HCT116 (cell line): Measurements from ENCODE around the gene OST4. TPM values are rescaled to one million over a fixed set of nuclear protein-coding genes. Genes with fewer than 3 reads are reported as not detected.
A peak's percentile ranks its signal among the peaks of the same experiment; 100 is the strongest.

ENCODE experiments used
- ATAC-seq: fragments of 200-7000 bp; cut with Tn5 transposase; 2 replicates; pipeline ENCODE4 v1.9.1; 2020; ENCODE audit warnings: mild to moderate bottlenecking, moderate library complexity
- BruUV-seq: library from RNA; stranded (reverse); fragments of 400-500 nt; replicated peaks from 2 replicates; lab custom pipeline; 2021; lab: Mats Ljungman, UMichigan
- CTCF ChIA-PET: fragments of 300-600 bp; sonication (Branson Sonifier 250); formaldehyde crosslinking; loops from one replicate; lab custom pipeline; 2021; ENCODE audit warnings: antibody characterized with exemption; lab: Charles Lee
- POLR2A ChIA-PET: fragments of 300-600, 350-600 bp; sonication (Branson Sonifier 250); formaldehyde crosslinking; loops from one replicate; lab custom pipeline; 2021; ENCODE audit warnings: antibody characterized with exemption; lab: Charles Lee
- RAD21 ChIA-PET, 2 experiments: fragments of 300-600 bp; sonication (Branson Sonifier 250); formaldehyde crosslinking; loops; one replicate each; lab custom pipeline; 2023; ENCODE audit warnings: low total read pairs in 2 of 2; ENCODE audit not compliant: uncharacterized antibody in 2 of 2, unreplicated experiment in 2 of 2, low non-redundant PET in 1 of 2; lab: Charles Lee
- DNase-seq: peaks from one replicate; pipeline ENCODE4 v3.0.0-alpha.2; 2010; ENCODE audit warnings: low read depth, low spot score
- H2AFZ ChIP-seq: fragments of 200-600 bp; shearing (Covaris generic), sonication (generic); 2 replicates; pipeline ENCODE4 v1.6.1; 2017; ENCODE audit warnings: low read depth, mixed run types, mixed read lengths, antibody characterized with exemption, low read length; ENCODE audit not compliant: poor library complexity, severe bottlenecking
- H3K27ac ChIP-seq: 2 replicates; pipeline ENCODE4 v1.5.1; 2012; ENCODE audit warnings: low read depth, low read length
- H3K27me3 ChIP-seq: fragments of 200-600 bp; sonication (generic); 2 replicates; pipeline ENCODE4 v1.6.1; 2016; ENCODE audit warnings: mixed run types, low read length, mixed read lengths; ENCODE audit not compliant: insufficient read depth
- H3K36me3 ChIP-seq, 2 experiments: fragments of 200-500 bp in 1 of 2; fragments of 200-600 bp in 1 of 2; sonication (Bioruptor generic) in 1 of 2; sonication (generic) in 1 of 2; 2 replicates each; pipeline versions ENCODE4 v1.5.1 to v1.6.1; 2014 to 2016; ENCODE audit warnings: low read length in 2 of 2, inconsistent platforms in 1 of 2, mixed read lengths in 1 of 2, mixed run types in 1 of 2; ENCODE audit not compliant: insufficient read depth in 2 of 2, control insufficient read depth in 1 of 2
- H3K4me1 ChIP-seq, 2 experiments: fragments of 200-600 bp in 1 of 2; sonication (generic) in 1 of 2; 2 replicates each; pipeline versions ENCODE4 v1.5.1 to v1.6.1; 2012 to 2017; ENCODE audit warnings: low read length in 2 of 2, inconsistent platforms in 1 of 2, mild to moderate bottlenecking in 1 of 2, mixed read lengths in 1 of 2, mixed run types in 1 of 2, moderate library complexity in 1 of 2; ENCODE audit not compliant: insufficient read depth in 2 of 2, control insufficient read depth in 1 of 2
- H3K4me2 ChIP-seq: fragments of 200-600 bp; sonication (generic); 2 replicates; pipeline ENCODE4 v1.6.1; 2017; ENCODE audit warnings: mixed run types, low read length, mixed read lengths
- H3K4me3 ChIP-seq, 2 experiments: fragments of 200-600 bp in 1 of 2; sonication (generic) in 1 of 2; replicated peaks in 1 of 2; 2 replicates each; pipeline ENCODE4 v1.5.1; 2011 to 2016; ENCODE audit warnings: low read length in 2 of 2, control low read depth in 1 of 2, low read depth in 1 of 2, mild to moderate bottlenecking in 1 of 2, mixed read lengths in 1 of 2, mixed run types in 1 of 2
- H3K79me2 ChIP-seq: fragments of 200-600 bp; sonication (generic); 2 replicates; pipeline ENCODE4 v1.6.1; 2017; ENCODE audit warnings: mild to moderate bottlenecking, mixed run types, low read length, moderate library complexity, mixed read lengths; ENCODE audit not compliant: insufficient read depth
- H3K9ac ChIP-seq: fragments of 200-600 bp; sonication (generic); 2 replicates; pipeline ENCODE4 v1.6.1; 2016; ENCODE audit warnings: low read length, mixed read lengths
- H3K9me2 ChIP-seq: fragments of 200-600 bp; sonication (generic), shearing (Covaris generic); 2 replicates; pipeline ENCODE4 v1.6.1; 2017; ENCODE audit warnings: mixed run types, mild to moderate bottlenecking, moderate library complexity; ENCODE audit not compliant: insufficient read depth
- H3K9me3 ChIP-seq, 2 experiments: fragments of 200-500 bp in 1 of 2; fragments of 200-600 bp in 1 of 2; sonication (Bioruptor generic) in 1 of 2; sonication (generic) in 1 of 2; 2 replicates each; pipeline ENCODE4 v1.6.1; 2014 to 2017; ENCODE audit warnings: low read length in 2 of 2, mixed read lengths in 2 of 2, inconsistent platforms in 1 of 2, low read depth in 1 of 2, mild to moderate bottlenecking in 1 of 2, mixed run types in 1 of 2, moderate library complexity in 1 of 2; ENCODE audit not compliant: control insufficient read depth in 1 of 2, insufficient read depth in 1 of 2
- H4K20me1 ChIP-seq: fragments of 200-600 bp; sonication (generic), shearing (Covaris generic); 2 replicates; pipeline ENCODE4 v1.6.1; 2017; ENCODE audit warnings: mixed run types, mild to moderate bottlenecking, moderate library complexity; ENCODE audit not compliant: insufficient read depth
- CBX3 ChIP-seq: IDR thresholded peaks from 2 replicates; pipeline ENCODE4 v1.6.1; 2012; ENCODE audit warnings: low read depth
- ELF1 ChIP-seq: IDR thresholded peaks from 2 replicates; pipeline ENCODE4 v1.6.1; 2012; ENCODE audit warnings: low read depth, borderline replicate concordance
- EZH2phosphoT487 ChIP-seq: fragments of 200-600 bp; IDR thresholded peaks from 2 replicates; pipeline ENCODE4 v1.6.1; 2018; ENCODE audit warnings: antibody characterized with exemption, borderline replicate concordance
- FOSL1 ChIP-seq: IDR thresholded peaks from 2 replicates; pipeline ENCODE4 v1.6.1; 2012; ENCODE audit warnings: low read depth
- JUND ChIP-seq: IDR thresholded peaks from 2 replicates; pipeline ENCODE4 v1.6.1; 2012
- RAD21 ChIP-seq: IDR thresholded peaks from 2 replicates; pipeline ENCODE4 v1.6.1; 2012; ENCODE audit warnings: low read depth, mild to moderate bottlenecking
- REST ChIP-seq: IDR thresholded peaks from 2 replicates; pipeline ENCODE4 v1.6.1; 2012; ENCODE audit warnings: low read depth
- SRF ChIP-seq: IDR thresholded peaks from 2 replicates; pipeline ENCODE4 v1.6.1; 2012; ENCODE audit warnings: low read depth
- TCF7L2 ChIP-seq: IDR thresholded peaks from 2 replicates; pipeline ENCODE4 v1.7.0; 2011; ENCODE audit warnings: borderline replicate concordance, inconsistent platforms; ENCODE audit not compliant: insufficient read depth, insufficient read length; ENCODE audit errors: extremely low read depth
- ZNF274 ChIP-seq: fragments of 200-500 bp; sonication (Bioruptor generic); IDR thresholded peaks from 2 replicates; pipeline ENCODE4 v1.6.1; 2014; ENCODE audit warnings: mild to moderate bottlenecking, low read depth, low read length, inconsistent platforms
- intact Hi-C: fragments of 100-400 bp; cut with micrococcal nuclease; formaldehyde crosslinking; loops from 2 replicates; pipeline ENCODE4 v1.10.0; 2022
- total RNA-seq: library from RNA; stranded (reverse); gene quantifications from one replicate; pipeline ENCODE4 v1.2.1, GENCODE V29; 2021; ENCODE audit not compliant: unreplicated experiment

Gene OST4
- total RNA-seq, 1 experiment from 2014 or later, result 187 TPM

- no TSS peak for BruUV-seq
- Histone ChIP-seq H3K79me2 (no peaks in the 10 kb centered on the region), H3K9ac (no peak overlapping the region), H3K4me1 (peaks cover 0 to 9% of the 10 kb centered on the region in 2 experiments; a peak in 1 of 4 replicates), H3K27ac (no peak overlapping the region), H3K4me2 (no peak overlapping the region), H3K27me3 (no peaks in the 10 kb centered on the region), H3K9me3 (no peaks in the 10 kb centered on the region), H4K20me1 (no peaks in the 10 kb centered on the region), H3K36me3 (no peaks in the 10 kb centered on the region), H2AFZ (no peak overlapping the region), H3K9me2 (no peaks in the 10 kb centered on the region), H3K4me3 (no peak overlapping the region)
- POLR2A ChIA-PET, result no interaction called here
- DNase-seq, result no peak
- CTCF ChIA-PET, result interaction anchor here (0.9 to 1.5 kb wide), 9 partner anchors 11 to 254 kb away, joined by 3 to 6 read pairs (median 4); partner anchors contain the start of genes KHK and TRIM54
- no peak for TF ChIP-seq JUND
- peak; percentile 23; the same call in 1 of the 2 replicates for TF ChIP-seq RAD21
- RAD21 ChIA-PET, result no interaction called here
- intact Hi-C loops, result no loop called here
- ATAC-seq, result no peak
These were observed 28.6 kb upstream of the OST4 start for GRCh38 chr2:27100036-27100435.

- H3K4me2 ChIP-seq, result no peak overlapping the region
- H3K36me3 ChIP-seq, result no peaks in the 10 kb centered on the region
- no peaks in the 10 kb centered on the region for H4K20me1 ChIP-seq
- H3K9me3 ChIP-seq, result no peaks in the 10 kb centered on the region
- no peak for DNase-seq
- ATAC-seq, result no peak
- peaks cover 0 to 9% of the 10 kb centered on the region in 2 experiments; a peak in 1 of 4 replicates for H3K4me1 ChIP-seq
- intact Hi-C loops, result loop anchor here (2.0 to 5.0 kb wide), 2 partner anchors 118 to 181 kb away; partner anchors contain the start of gene CAD
- RAD21 ChIA-PET, result interaction anchor here in 1 of 2 experiments (0.7 to 0.9 kb wide), 2 partner anchors 180 to 204 kb away, joined by 3 to 4 read pairs; no protein-coding TSS in a partner anchor
- H3K27ac ChIP-seq, result no peak overlapping the region
- CTCF ChIA-PET, result interaction anchor here (0.9 to 1.5 kb wide), 8 partner anchors 12 to 253 kb away, joined by 3 to 6 read pairs (median 4); partner anchors contain the start of genes KHK and TRIM54
- H2AFZ ChIP-seq, result no peak overlapping the region
- no TSS peak for BruUV-seq
- POLR2A ChIA-PET, result no interaction called here
- TF ChIP-seq SRF (no peak), EZH2phosphoT487 (no peak), ELF1 (no peak), FOSL1 (no peak), CBX3 (no peak), REST (no peak), TCF7L2 (no peak), ZNF274 (no peak)
- H3K79me2 ChIP-seq, result no peaks in the 10 kb centered on the region
- H3K4me3 ChIP-seq, result no peak overlapping the region
- no peaks in the 10 kb centered on the region for H3K27me3 ChIP-seq
- no peak overlapping the region for H3K9ac ChIP-seq
- H3K9me2 ChIP-seq, result no peaks in the 10 kb centered on the region
These were observed 28.0 kb upstream of the OST4 start for GRCh38 chr2:27099334-27099955.
